CD14-positive monocyte (primary cell): ENCODE measurements around the gene CNTN6. TPM values are rescaled to one million over a fixed set of nuclear protein-coding genes. Genes with fewer than 3 reads are reported as not detected.

Experiments
- DNase-seq, 3 donors: peaks; one replicate each; pipeline ENCODE4 v3.0.0-alpha.2; 2011 to 2022
- H2AFZ ChIP-seq: 2 replicates; pipeline ENCODE4 v1.6.0; 2012; ENCODE audit warnings: mild to moderate bottlenecking, low read depth, low read length, inconsistent platforms; ENCODE audit not compliant: insufficient read depth, poor library complexity, severe bottlenecking
- H3K27ac ChIP-seq, 2 donors: 1 replicate in 1 of 2; 2 replicates in 1 of 2; pipeline ENCODE4 v1.5.1; 2012 to 2013; ENCODE audit warnings: low read length in 2 of 2, control low read depth in 1 of 2, inconsistent platforms in 1 of 2, low read depth in 1 of 2, mild to moderate bottlenecking in 1 of 2
- H3K27me3 ChIP-seq, 2 donors: one replicate each; pipeline versions ENCODE4 v1.6.0 to v1.6.1; 2011 to 2013; ENCODE audit warnings: low read length in 2 of 2; ENCODE audit not compliant: control insufficient read depth in 2 of 2, insufficient read depth in 2 of 2
- H3K36me3 ChIP-seq, 2 donors: replicated peaks in 1 of 2; 1 replicate in 1 of 2; 2 replicates in 1 of 2; pipeline versions ENCODE4 v1.5.1 to v1.6.1; 2012 to 2013; ENCODE audit warnings: low read length in 2 of 2, control low read depth in 1 of 2, inconsistent platforms in 1 of 2, mild to moderate bottlenecking in 1 of 2; ENCODE audit not compliant: insufficient read depth in 2 of 2, control insufficient read depth in 1 of 2
- H3K4me1 ChIP-seq, 2 donors: 1 replicate in 1 of 2; 2 replicates in 1 of 2; pipeline versions ENCODE4 v1.5.1 to v1.6.1; 2012 to 2013; ENCODE audit warnings: low read length in 2 of 2, control low read depth in 1 of 2, inconsistent platforms in 1 of 2, mild to moderate bottlenecking in 1 of 2, moderate library complexity in 1 of 2; ENCODE audit not compliant: insufficient read depth in 2 of 2, control insufficient read depth in 1 of 2
- H3K4me2 ChIP-seq: replicated peaks from 2 replicates; pipeline ENCODE3; 2012; ENCODE audit warnings: low read length, moderate library complexity, mild to moderate bottlenecking; ENCODE audit not compliant: poor library complexity, severe bottlenecking; ENCODE audit errors: extremely low read depth
- H3K4me3 ChIP-seq, 3 experiments: fragments of 200-600 bp in 1 of 3; sonication (generic) in 1 of 3; replicated peaks in 1 of 3; 1 replicate in 2 of 3; 2 replicates in 1 of 3; pipeline ENCODE4 v1.5.1; 2011 to 2013; ENCODE audit warnings: low read length in 3 of 3, mild to moderate bottlenecking in 3 of 3, control low read depth in 2 of 3, low read depth in 2 of 3, inconsistent platforms in 1 of 3, moderate library complexity in 1 of 3
- H3K79me2 ChIP-seq: 2 replicates; pipeline ENCODE4 v1.6.0; 2012; ENCODE audit warnings: mild to moderate bottlenecking, control low read depth, inconsistent platforms, low read length, moderate library complexity; ENCODE audit not compliant: insufficient read depth
- H3K9ac ChIP-seq: 2 replicates; pipeline ENCODE4 v1.6.0; 2017; ENCODE audit warnings: low read length, mild to moderate bottlenecking; ENCODE audit not compliant: insufficient read depth, poor library complexity, severe bottlenecking
- H3K9me3 ChIP-seq, 2 donors: replicated peaks in 1 of 2; 1 replicate in 1 of 2; 2 replicates in 1 of 2; pipeline versions ENCODE4 v1.5.1 to v1.6.1; 2012 to 2013; ENCODE audit warnings: low read length in 2 of 2, control low read depth in 1 of 2; ENCODE audit not compliant: control insufficient read depth in 1 of 2, insufficient read depth in 1 of 2
- H4K20me1 ChIP-seq: 2 replicates; pipeline ENCODE4 v1.6.0; 2012; ENCODE audit warnings: mild to moderate bottlenecking, low read length, control low read depth, moderate library complexity; ENCODE audit not compliant: insufficient read depth
- H3K27ac Mint-ChIP-seq, 7 donors: one replicate each; pipeline ENCODE4 v1.8.0; 2020; ENCODE audit warnings: mild to moderate bottlenecking in 7 of 7, mixed read lengths in 7 of 7, moderate library complexity in 6 of 7, inconsistent platforms in 2 of 7
- H3K27me3 Mint-ChIP-seq, 3 donors: one replicate each; pipeline ENCODE4 v1.8.0; 2021 to 2022; ENCODE audit warnings: low read depth in 3 of 3, mild to moderate bottlenecking in 3 of 3, mixed read lengths in 3 of 3, moderate library complexity in 3 of 3, inconsistent platforms in 1 of 3
- H3K36me3 Mint-ChIP-seq, 2 donors: one replicate each; pipeline ENCODE4 v1.8.0; 2020; ENCODE audit warnings: mixed read lengths in 2 of 2, inconsistent platforms in 1 of 2, mild to moderate bottlenecking in 1 of 2
- H3K4me1 Mint-ChIP-seq: one replicate; pipeline ENCODE4 v1.8.0; 2020; ENCODE audit warnings: mild to moderate bottlenecking, mixed read lengths
- H3K4me3 Mint-ChIP-seq, 2 donors: one replicate each; pipeline ENCODE4 v1.8.0; 2020; ENCODE audit warnings: mild to moderate bottlenecking in 2 of 2, mixed read lengths in 2 of 2, moderate library complexity in 1 of 2
- H3K9me3 Mint-ChIP-seq, 7 donors: one replicate each; pipeline ENCODE4 v1.8.0; 2020 to 2022; ENCODE audit warnings: mixed read lengths in 7 of 7, mild to moderate bottlenecking in 6 of 7, moderate library complexity in 6 of 7, inconsistent platforms in 2 of 7
- WGBS: methylation state at CpG from one replicate; pipeline ENCODE4 v1.1.5; 2013; ENCODE audit warnings: missing lambda C conversion rate; ENCODE audit not compliant: insufficient coverage; 5-methylcytosine and 5-hydroxymethylcytosine counted together
- intact Hi-C, 2 donors: fragments of 100-400 bp; cut with micrococcal nuclease; formaldehyde crosslinking; loops; one replicate each; pipeline versions ENCODE4 v1.15.0 to v1.15.1; 2023
- polyA plus RNA-seq, 3 donors: library from polyadenylated mRNA; depleted of rRNA in 1 of 3; unstranded in 2 of 3; stranded (reverse) in 1 of 3; fragments of 300-500 nt in 2 of 3; fragments of >200 nt in 1 of 3; fragmentation: Illumina TruSeq in 2 of 3; gene quantifications; 1 replicate in 2 of 3; 2 replicates in 1 of 3; pipeline ENCODE4 v1.2.3, GENCODE V29; 2012 to 2021
- TF ChIP-seq, protein P1 (sequence below): fragments of 200-600 bp; IDR thresholded peaks from one replicate; pipeline ENCODE4 v1.8.0; 2022; ENCODE audit warnings: antibody characterized with exemption, mild to moderate bottlenecking

CNTN6 gene
- polyA plus RNA-seq, 3 donors = not detected

GRCh38 chr3:1326546-1326945, 233.7 kb downstream of the CNTN6 start:
- Histone ChIP-seq H3K4me2 (no peak overlapping the region), H3K27me3 (no peaks in the 10 kb centered on the region), H3K36me3 (no peaks in the 10 kb centered on the region), H3K9ac (no peak overlapping the region), H3K4me3 (no peak overlapping the region), H3K4me1 (no peaks in the 10 kb centered on the region), H3K27ac (no peak overlapping the region), H2AFZ (no peak overlapping the region), H4K20me1 (no peaks in the 10 kb centered on the region), H3K79me2 (no peaks in the 10 kb centered on the region), H3K9me3 (peaks cover 0 to 3% of the 10 kb centered on the region in 2 donors)
- H3K27ac Mint-ChIP-seq = no peak overlapping the region
- DNase-seq = no peak
- no peaks in the 10 kb centered on the region for H3K27me3 Mint-ChIP-seq
- no peak overlapping the region for H3K4me3 Mint-ChIP-seq
- TF ChIP-seq, protein P1, sequence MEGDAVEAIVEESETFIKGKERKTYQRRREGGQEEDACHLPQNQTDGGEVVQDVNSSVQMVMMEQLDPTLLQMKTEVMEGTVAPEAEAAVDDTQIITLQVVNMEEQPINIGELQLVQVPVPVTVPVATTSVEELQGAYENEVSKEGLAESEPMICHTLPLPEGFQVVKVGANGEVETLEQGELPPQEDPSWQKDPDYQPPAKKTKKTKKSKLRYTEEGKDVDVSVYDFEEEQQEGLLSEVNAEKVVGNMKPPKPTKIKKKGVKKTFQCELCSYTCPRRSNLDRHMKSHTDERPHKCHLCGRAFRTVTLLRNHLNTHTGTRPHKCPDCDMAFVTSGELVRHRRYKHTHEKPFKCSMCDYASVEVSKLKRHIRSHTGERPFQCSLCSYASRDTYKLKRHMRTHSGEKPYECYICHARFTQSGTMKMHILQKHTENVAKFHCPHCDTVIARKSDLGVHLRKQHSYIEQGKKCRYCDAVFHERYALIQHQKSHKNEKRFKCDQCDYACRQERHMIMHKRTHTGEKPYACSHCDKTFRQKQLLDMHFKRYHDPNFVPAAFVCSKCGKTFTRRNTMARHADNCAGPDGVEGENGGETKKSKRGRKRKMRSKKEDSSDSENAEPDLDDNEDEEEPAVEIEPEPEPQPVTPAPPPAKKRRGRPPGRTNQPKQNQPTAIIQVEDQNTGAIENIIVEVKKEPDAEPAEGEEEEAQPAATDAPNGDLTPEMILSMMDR = no peak
- no peaks in the 10 kb centered on the region for H3K36me3 Mint-ChIP-seq
- intact Hi-C loops = no loop called here
- H3K9me3 Mint-ChIP-seq = peaks cover 0 to 17% (median 3%) of the 10 kb centered on the region in 7 donors
- H3K4me1 Mint-ChIP-seq = no peaks in the 10 kb centered on the region

DNA sequence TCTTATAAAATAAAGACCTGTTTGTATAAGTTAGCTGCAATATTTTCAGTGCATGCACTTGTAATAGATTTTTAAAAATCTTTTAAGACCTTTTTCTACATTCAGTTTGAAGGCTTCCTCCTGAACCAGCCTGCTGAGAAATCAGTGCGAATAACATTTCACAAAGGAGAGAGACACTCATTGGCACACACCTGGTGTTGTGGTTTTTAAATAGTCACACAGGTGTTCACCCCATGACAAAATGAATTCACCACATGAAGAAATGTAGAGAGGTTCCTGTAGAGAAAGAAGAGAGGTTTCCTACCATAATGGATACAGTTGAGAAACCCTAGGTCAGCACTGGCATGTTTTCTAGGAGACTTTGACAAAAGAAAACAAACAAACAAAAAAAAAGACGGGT, 237.3 kb downstream of the CNTN6 start:
- TF ChIP-seq, protein P1 = no peak
- Mint-ChIP-seq H3K27me3 (no peaks in the 10 kb centered on the region), H3K9me3 (peaks cover 0 to 8% (median 2%) of the 10 kb centered on the region in 7 donors), H3K4me3 (no peak overlapping the region), H3K4me1 (no peaks in the 10 kb centered on the region), H3K36me3 (no peaks in the 10 kb centered on the region), H3K27ac (no peak overlapping the region)
- no peak overlapping the region for H2AFZ ChIP-seq
- H3K9me3 ChIP-seq = no peaks in the 10 kb centered on the region
- no peak overlapping the region for H3K4me2 ChIP-seq
- no peaks in the 10 kb centered on the region for H3K36me3 ChIP-seq
- H3K79me2 ChIP-seq = no peaks in the 10 kb centered on the region
- H4K20me1 ChIP-seq = no peaks in the 10 kb centered on the region
- no CpG with 5 or more reads among the region's 2 CpGs for WGBS
- DNase-seq = no peak
- no peak overlapping the region for H3K9ac ChIP-seq
- H3K27me3 ChIP-seq = no peaks in the 10 kb centered on the region
- intact Hi-C loops = no loop called here
- H3K27ac ChIP-seq = no peak overlapping the region
- no peak overlapping the region for H3K4me3 ChIP-seq
- H3K4me1 ChIP-seq = no peaks in the 10 kb centered on the region
